Endothelial cell of umbilical vein (primary cell): Measurements from ENCODE around the gene ARMC3. TPM values are rescaled to one million over a fixed set of nuclear protein-coding genes. Genes with fewer than 3 reads are reported as not detected.

Source experiments
- BruUV-seq: library from RNA; stranded (reverse); fragments of 400-500 nt; replicated peaks from 2 replicates; lab custom pipeline; 2021; lab: Mats Ljungman, UMichigan
- CTCF ChIA-PET: fragments of 300-600, 350-600 bp; sonication (Branson Sonifier 250); formaldehyde crosslinking; loops from one replicate; lab custom pipeline; 2021; ENCODE audit warnings: antibody characterized with exemption, inconsistent platforms; lab: Charles Lee
- POLR2A ChIA-PET: fragments of 300-600, 350-600 bp; sonication (Branson Sonifier 250); formaldehyde crosslinking; loops from one replicate; lab custom pipeline; 2021; ENCODE audit warnings: antibody characterized with exemption, inconsistent platforms; lab: Charles Lee
- DNase-seq: peaks from one replicate; pipeline ENCODE4 v3.0.0-alpha.2; 2011; ENCODE audit warnings: low read depth, low spot score
- FAIRE-seq: peaks from 2 replicates; lab custom pipeline; 2011; peaks lifted over from hg19 to GRCh38; lab: Jason Lieb, UNC
- H2AFZ ChIP-seq: 2 replicates; pipeline ENCODE4 v1.6.0; 2012; ENCODE audit warnings: low read depth, low read length, control low read depth, inconsistent platforms
- H3K27ac ChIP-seq: 2 replicates; pipeline ENCODE4 v1.5.1; 2011; ENCODE audit warnings: low read depth, mild to moderate bottlenecking, control low read depth, low read length, moderate library complexity; ENCODE audit not compliant: insufficient read depth
- H3K27me3 ChIP-seq, 2 experiments: 2 replicates each; pipeline versions ENCODE4 v1.6.0 to v1.6.1; 2011; ENCODE audit warnings: low read length in 2 of 2, mixed read lengths in 1 of 2; ENCODE audit not compliant: control insufficient read depth in 2 of 2, insufficient read depth in 2 of 2
- H3K36me3 ChIP-seq, 2 experiments: 2 replicates in 1 of 2; 3 replicates in 1 of 2; pipeline ENCODE4 v1.5.1; 2011; ENCODE audit warnings: low read length in 2 of 2, mild to moderate bottlenecking in 1 of 2, moderate library complexity in 1 of 2; ENCODE audit not compliant: control insufficient read depth in 2 of 2, insufficient read depth in 2 of 2; ENCODE audit errors: extremely low read depth in 1 of 2
- H3K4me1 ChIP-seq: 3 replicates; pipeline ENCODE4 v1.5.1; 2011; ENCODE audit warnings: mild to moderate bottlenecking, low read length; ENCODE audit not compliant: control insufficient read depth, insufficient read depth; ENCODE audit errors: extremely low read depth
- H3K4me2 ChIP-seq: 2 replicates; pipeline ENCODE4 v1.6.1; 2011; ENCODE audit warnings: low read length, control low read depth, mixed read lengths; ENCODE audit not compliant: insufficient read depth
- H3K4me3 ChIP-seq, 3 experiments: fragments of 200-600 bp in 1 of 3; sonication (generic), shearing (Covaris generic) in 1 of 3; replicated peaks in 1 of 3; 2 replicates each; pipeline ENCODE4 v1.5.1; 2011 to 2016; ENCODE audit warnings: control low read depth in 3 of 3, low read length in 3 of 3, mild to moderate bottlenecking in 2 of 3, inconsistent platforms in 1 of 3, low read depth in 1 of 3, moderate library complexity in 1 of 3; ENCODE audit not compliant: insufficient read depth in 1 of 3
- H3K79me2 ChIP-seq: 2 replicates; pipeline ENCODE4 v1.6.0; 2012; ENCODE audit warnings: low read length, inconsistent platforms; ENCODE audit not compliant: control insufficient read depth, insufficient read depth
- H3K9ac ChIP-seq: replicated peaks from 2 replicates; pipeline ENCODE3; 2011; ENCODE audit warnings: low read length, control low read depth; ENCODE audit not compliant: insufficient read depth; ENCODE audit errors: extremely low read depth
- H3K9me1 ChIP-seq: replicated peaks from 3 replicates; pipeline ENCODE4 v1.6.0; 2011; ENCODE audit warnings: mild to moderate bottlenecking, low read length; ENCODE audit not compliant: control insufficient read depth, insufficient read depth; ENCODE audit errors: extremely low read depth
- H3K9me3 ChIP-seq: replicated peaks from 2 replicates; pipeline ENCODE4 v1.5.1; 2012; ENCODE audit warnings: low read length, inconsistent platforms; ENCODE audit not compliant: control insufficient read depth, insufficient read depth
- H4K20me1 ChIP-seq: replicated peaks from 2 replicates; pipeline ENCODE3; 2011; ENCODE audit warnings: mild to moderate bottlenecking, low read length; ENCODE audit not compliant: control insufficient read depth, insufficient read depth; ENCODE audit errors: extremely low read depth
- CTCF ChIP-seq, 2 donors: IDR thresholded peaks; 1 replicate in 1 of 2; 2 replicates in 1 of 2; pipeline ENCODE4 v1.5.1; 2011; ENCODE audit warnings: low read length in 2 of 2, mild to moderate bottlenecking in 2 of 2, moderate library complexity in 2 of 2, control low read depth in 1 of 2, inconsistent platforms in 1 of 2, low read depth in 1 of 2; ENCODE audit not compliant: insufficient read depth in 1 of 2; ENCODE audit errors: extremely low read depth in 1 of 2
- EZH2 ChIP-seq: IDR thresholded peaks from 2 replicates; pipeline ENCODE4 v1.6.1; 2012; ENCODE audit warnings: borderline replicate concordance, low read depth, mild to moderate bottlenecking, moderate library complexity, low read length, inconsistent platforms; ENCODE audit not compliant: severe bottlenecking
- FOS ChIP-seq: IDR thresholded peaks from 2 replicates; pipeline ENCODE4 v1.6.1; 2011; ENCODE audit warnings: mild to moderate bottlenecking, low read length, moderate library complexity, borderline replicate concordance; ENCODE audit not compliant: insufficient read depth
- GATA2 ChIP-seq: IDR thresholded peaks from 2 replicates; pipeline ENCODE4 v1.7.0; 2011; ENCODE audit warnings: low read depth, mild to moderate bottlenecking, moderate library complexity, mixed read lengths, low read length; ENCODE audit not compliant: insufficient read length, insufficient read depth
- JUN ChIP-seq: IDR thresholded peaks from 2 replicates; pipeline ENCODE4 v1.6.1; 2011; ENCODE audit warnings: borderline replicate concordance, low read depth; ENCODE audit not compliant: insufficient read length, insufficient read depth
- MAX ChIP-seq: IDR thresholded peaks from 2 replicates; pipeline ENCODE4 v1.6.1; 2011; ENCODE audit not compliant: insufficient read depth, insufficient read length
- MYC ChIP-seq: IDR thresholded peaks from one replicate; pipeline ENCODE4 v1.6.1; 2011; ENCODE audit warnings: mild to moderate bottlenecking, low read depth, low read length
- POLR2A ChIP-seq: IDR thresholded peaks from 2 replicates; pipeline ENCODE4 v1.6.1; 2012; ENCODE audit warnings: low read depth, mild to moderate bottlenecking, control low read depth, low read length
- POLR2AphosphoS5 ChIP-seq: IDR thresholded peaks from 2 replicates; pipeline ENCODE4 v1.6.1; 2012; ENCODE audit warnings: low read depth, mild to moderate bottlenecking, control low read depth, low read length, moderate library complexity; ENCODE audit not compliant: insufficient read depth
- dilution Hi-C: fragments of 300-500 bp; cut with MboI; formaldehyde crosslinking; loops from one replicate; pipeline ENCODE4 v1.15.0; 2019; ENCODE audit warnings: low sequenced_read_pairs; ENCODE audit not compliant: extremely low pct_ligation_motif_present
- intact Hi-C: fragments of 100-400 bp; cut with micrococcal nuclease; formaldehyde crosslinking; loops from one replicate; pipeline ENCODE4 v1.10.0; 2022
- polyA plus RNA-seq, 4 experiments: library from polyadenylated mRNA; depleted of rRNA in 3 of 4; stranded (reverse) in 3 of 4; unstranded in 1 of 4; fragments of >200 nt; gene quantifications; 2 replicates each; pipeline versions ENCODE4 v1.2.1 to v1.2.3, GENCODE V29; 2011 to 2012; ENCODE audit warnings: missing spikeins in 1 of 4
- total RNA-seq: library from RNA; stranded (reverse); gene quantifications from 2 replicates; pipeline ENCODE4 v1.2.3, GENCODE V29; 2021

Gene ARMC3
- total and polyA plus RNA-seq, 2 donors (not counting 3 experiments of a cell fraction or from before 2014, with no cell fraction given) = not detected

- ChIA-PET CTCF (interaction anchor here (1.1 kb wide), 1 partner anchor 10 kb away, joined by 3 read pairs; no protein-coding TSS in a partner anchor), POLR2A (no interaction called here)
- Histone ChIP-seq H3K9me1 (no peaks in the 10 kb centered on the region), H3K27ac (no peak overlapping the region), H3K4me2 (no peak overlapping the region), H3K27me3 (no peaks in the 10 kb centered on the region), H3K79me2 (no peaks in the 10 kb centered on the region), H3K4me1 (no peaks in the 10 kb centered on the region), H3K9me3 (no peaks in the 10 kb centered on the region), H2AFZ (no peak overlapping the region), H3K4me3 (no peak overlapping the region), H4K20me1 (no peaks in the 10 kb centered on the region), H3K36me3 (no peaks in the 10 kb centered on the region), H3K9ac (no peak overlapping the region)
- TF ChIP-seq FOS (no peak), POLR2A (no peak), CTCF (IDR thresholded peaks at IDR 0.05; ENCODE audit: extremely low read depth in 1 of 2, insufficient read depth in 1 of 2, low read depth in 1 of 2, low read length in 2 of 2) (no peak), JUN (no peak), EZH2 (no peak), MYC (no peak), GATA2 (no peak), POLR2AphosphoS5 (no peak), MAX (no peak)
- FAIRE-seq = no peak
- no TSS peak for BruUV-seq
- intact Hi-C loops (no loop called here), dilution Hi-C loops (no loop called here)
- no peak for DNase-seq
Measured at GRCh38 chr10:23047201-23048050, 119.6 kb downstream of the ARMC3 start.
